K562 (cell line): Measurements from ENCODE around the gene DENND1A. TPM values are rescaled to one million over a fixed set of nuclear protein-coding genes. Genes with fewer than 3 reads are reported as not detected.

Experiments used
- CBX1 ChIP-seq: sonication (generic); IDR thresholded peaks from 2 replicates; pipeline ENCODE4 v1.6.1; 2016; ENCODE audit warnings: antibody characterized with exemption, low read depth, mild to moderate bottlenecking
- EGR1 ChIP-seq: fragments of 450-650 bp; conservative IDR thresholded peaks from 2 replicates; pipeline ENCODE4 v1.6.1; 2017; ENCODE audit warnings: mild to moderate bottlenecking
- FOXP1 ChIP-seq: sonication (generic); formaldehyde crosslinking; IDR thresholded peaks from 2 replicates; pipeline ENCODE4 v1.8.0; 2022; ENCODE audit warnings: mild to moderate bottlenecking, missing genetic modification reagents
- L3MBTL2 ChIP-seq: fragments of 450-650 bp; IDR thresholded peaks from 2 replicates; pipeline ENCODE4 v1.6.1; 2016; ENCODE audit warnings: mild to moderate bottlenecking, moderate library complexity
- MYBL2 ChIP-seq, 2 experiments: fragments of 450-650 bp in 1 of 2; sonication (generic) in 1 of 2; formaldehyde crosslinking in 1 of 2; IDR thresholded peaks; 2 replicates each; pipeline versions ENCODE4 v1.6.1 to v1.8.1; 2017 to 2022; ENCODE audit warnings: borderline replicate concordance in 1 of 2, inconsistent platforms in 1 of 2, low read depth in 1 of 2, mild to moderate bottlenecking in 1 of 2, missing genetic modification reagents in 1 of 2, moderate library complexity in 1 of 2
- NONO ChIP-seq, 2 experiments: fragments of 200-400 bp in 1 of 2; fragments of 450-650 bp in 1 of 2; formaldehyde crosslinking in 1 of 2; IDR thresholded peaks; 2 replicates each; pipeline ENCODE4 v1.6.1; 2017; ENCODE audit warnings: low read depth in 2 of 2, mild to moderate bottlenecking in 2 of 2, moderate library complexity in 2 of 2, low read length in 1 of 2
- PRMT5 ChIP-seq: sonication (generic); formaldehyde crosslinking; IDR thresholded peaks from 2 replicates; pipeline ENCODE4 v1.5.0; 2020; ENCODE audit warnings: missing genetic modification reagents
- ZNF140 ChIP-seq: fragments of 250-450 bp; sonication (Bioruptor Pico); IDR thresholded peaks from 2 replicates; pipeline ENCODE4 v1.8.0; 2021; ENCODE audit warnings: moderate library complexity, mild to moderate bottlenecking, inconsistent platforms
- polyA plus RNA-seq, 8 experiments: library from polyadenylated mRNA; depleted of rRNA in 4 of 8; stranded (reverse) in 5 of 8; unstranded in 3 of 8; fragments of >200 nt; fragmentation: Nextera tagmentation in 2 of 8; fragmentation: Illumina TruSeq in 1 of 8; extraction: Ambion mirVana in 2 of 8; extraction: Trizol in 1 of 8; gene quantifications; 2 replicates each; pipeline versions ENCODE4 v1.2.1 to v1.2.3, GENCODE V29; 2011 to 2014; ENCODE audit warnings: inconsistent platforms in 1 of 8, missing spikeins in 1 of 8
- total RNA-seq, 7 experiments: library from RNA; depleted of rRNA in 6 of 7; stranded (reverse); fragments of >200 nt in 6 of 7; fragmentation: Illumina TruSeq in 2 of 7; extraction: Trizol in 2 of 7; gene quantifications; 2 replicates each; pipeline versions ENCODE4 v1.2.1 to v1.2.3, GENCODE V29; 2011 to 2021; ENCODE audit warnings: low replicate concordance in 1 of 7
- TF ChIP-seq, protein P1 (sequence below): fragments of 150-350 bp; IDR thresholded peaks from 2 replicates; pipeline ENCODE4 v1.6.1; 2014; ENCODE audit warnings: low read depth, mild to moderate bottlenecking, low read length, borderline replicate concordance
- TF ChIP-seq, protein P2 (sequence below): fragments of 200-800 bp; sonication (Bioruptor generic); IDR thresholded peaks from 2 replicates; pipeline ENCODE4 v1.6.1; 2017; ENCODE audit warnings: missing genetic modification characterization, missing compliant biosample characterization
- TF ChIP-seq, protein P3 (sequence below): fragments of 250-450 bp; sonication (Bioruptor Pico); IDR thresholded peaks from 2 replicates; pipeline ENCODE4 v1.9.0; 2021; ENCODE audit warnings: mild to moderate bottlenecking, inconsistent platforms
- TF ChIP-seq, protein P4 (sequence below): fragments of 200-800 bp; sonication (Bioruptor generic); IDR thresholded peaks from 2 replicates; pipeline ENCODE4 v1.6.1; 2017; ENCODE audit warnings: missing genetic modification characterization, missing compliant biosample characterization
- TF ChIP-seq, protein P5 (sequence below): IDR thresholded peaks from 2 replicates; pipeline ENCODE4 v1.6.1; 2011; ENCODE audit not compliant: insufficient read length; ENCODE audit errors: extremely low read depth
- TF ChIP-seq, protein P6 (sequence below): fragments of 450-650 bp; formaldehyde crosslinking; IDR thresholded peaks from 2 replicates; pipeline ENCODE4 v1.4.0; 2020; ENCODE audit warnings: mild to moderate bottlenecking, moderate library complexity

Gene DENND1A
- total and polyA plus RNA-seq, 9 of the 15 experiments (the other 6 are each of a cell fraction or from before 2014, with no cell fraction given): 7.6 to 29.5 (median 15.7) TPM

DNA sequence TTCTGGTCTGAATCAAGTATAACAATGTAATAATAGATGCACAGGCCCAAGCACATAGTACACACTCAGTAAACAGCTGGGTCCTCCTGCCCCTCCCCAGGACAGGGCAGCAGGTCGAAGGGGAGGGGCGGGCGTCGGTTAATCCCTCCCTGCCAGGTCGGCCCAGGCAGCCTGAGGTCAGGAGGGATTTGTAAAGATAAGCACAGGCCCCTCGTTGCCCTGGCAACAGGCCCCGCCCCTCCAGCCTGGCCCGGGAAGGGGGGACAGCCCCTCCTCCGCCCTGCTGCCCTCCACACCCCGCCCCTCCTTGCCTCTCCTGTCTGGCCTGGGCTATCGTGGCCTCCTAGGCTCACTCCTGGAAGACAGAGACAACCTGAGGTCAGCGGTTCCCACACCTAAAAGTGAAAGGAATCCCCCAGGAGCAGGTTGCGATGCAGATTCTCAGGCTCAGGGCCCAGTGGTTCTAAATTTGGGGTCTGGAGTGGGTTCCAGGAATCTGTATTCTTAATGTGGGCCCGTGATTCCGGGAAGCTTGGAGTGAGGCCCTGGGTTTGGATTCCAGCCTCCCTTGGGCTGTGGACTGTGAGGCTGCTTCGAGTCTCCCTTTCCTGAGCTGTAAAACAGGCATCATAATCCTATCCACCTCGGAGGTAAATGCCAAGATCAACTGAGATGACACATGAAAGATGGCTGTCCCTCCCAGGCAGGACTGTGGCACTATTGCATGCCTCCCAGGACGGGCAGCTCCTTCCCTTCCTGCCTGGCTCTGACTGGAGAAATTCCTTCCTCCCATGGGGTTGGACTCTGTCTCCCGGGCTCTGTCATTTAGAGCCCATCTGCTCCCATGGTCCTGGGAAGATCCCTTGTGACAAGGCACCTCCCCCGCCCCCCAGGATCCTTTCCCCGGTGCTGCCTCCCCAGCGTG, 569.5 kb downstream of the DENND1A start (continued):
- TF ChIP-seq, protein P1, sequence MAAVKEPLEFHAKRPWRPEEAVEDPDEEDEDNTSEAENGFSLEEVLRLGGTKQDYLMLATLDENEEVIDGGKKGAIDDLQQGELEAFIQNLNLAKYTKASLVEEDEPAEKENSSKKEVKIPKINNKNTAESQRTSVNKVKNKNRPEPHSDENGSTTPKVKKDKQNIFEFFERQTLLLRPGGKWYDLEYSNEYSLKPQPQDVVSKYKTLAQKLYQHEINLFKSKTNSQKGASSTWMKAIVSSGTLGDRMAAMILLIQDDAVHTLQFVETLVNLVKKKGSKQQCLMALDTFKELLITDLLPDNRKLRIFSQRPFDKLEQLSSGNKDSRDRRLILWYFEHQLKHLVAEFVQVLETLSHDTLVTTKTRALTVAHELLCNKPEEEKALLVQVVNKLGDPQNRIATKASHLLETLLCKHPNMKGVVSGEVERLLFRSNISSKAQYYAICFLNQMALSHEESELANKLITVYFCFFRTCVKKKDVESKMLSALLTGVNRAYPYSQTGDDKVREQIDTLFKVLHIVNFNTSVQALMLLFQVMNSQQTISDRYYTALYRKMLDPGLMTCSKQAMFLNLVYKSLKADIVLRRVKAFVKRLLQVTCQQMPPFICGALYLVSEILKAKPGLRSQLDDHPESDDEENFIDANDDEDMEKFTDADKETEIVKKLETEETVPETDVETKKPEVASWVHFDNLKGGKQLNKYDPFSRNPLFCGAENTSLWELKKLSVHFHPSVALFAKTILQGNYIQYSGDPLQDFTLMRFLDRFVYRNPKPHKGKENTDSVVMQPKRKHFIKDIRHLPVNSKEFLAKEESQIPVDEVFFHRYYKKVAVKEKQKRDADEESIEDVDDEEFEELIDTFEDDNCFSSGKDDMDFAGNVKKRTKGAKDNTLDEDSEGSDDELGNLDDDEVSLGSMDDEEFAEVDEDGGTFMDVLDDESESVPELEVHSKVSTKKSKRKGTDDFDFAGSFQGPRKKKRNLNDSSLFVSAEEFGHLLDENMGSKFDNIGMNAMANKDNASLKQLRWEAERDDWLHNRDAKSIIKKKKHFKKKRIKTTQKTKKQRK: no peak
- TF ChIP-seq NONO (IDR thresholded peaks at IDR 0.05; ENCODE audit: low read depth in 2 of 2, low read length in 1 of 2): no peak
- TF ChIP-seq, protein P2, sequence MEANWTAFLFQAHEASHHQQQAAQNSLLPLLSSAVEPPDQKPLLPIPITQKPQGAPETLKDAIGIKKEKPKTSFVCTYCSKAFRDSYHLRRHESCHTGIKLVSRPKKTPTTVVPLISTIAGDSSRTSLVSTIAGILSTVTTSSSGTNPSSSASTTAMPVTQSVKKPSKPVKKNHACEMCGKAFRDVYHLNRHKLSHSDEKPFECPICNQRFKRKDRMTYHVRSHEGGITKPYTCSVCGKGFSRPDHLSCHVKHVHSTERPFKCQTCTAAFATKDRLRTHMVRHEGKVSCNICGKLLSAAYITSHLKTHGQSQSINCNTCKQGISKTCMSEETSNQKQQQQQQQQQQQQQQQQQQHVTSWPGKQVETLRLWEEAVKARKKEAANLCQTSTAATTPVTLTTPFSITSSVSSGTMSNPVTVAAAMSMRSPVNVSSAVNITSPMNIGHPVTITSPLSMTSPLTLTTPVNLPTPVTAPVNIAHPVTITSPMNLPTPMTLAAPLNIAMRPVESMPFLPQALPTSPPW (CRISPR knock-in tag): peak; percentile 99
- TF ChIP-seq, protein P3, sequence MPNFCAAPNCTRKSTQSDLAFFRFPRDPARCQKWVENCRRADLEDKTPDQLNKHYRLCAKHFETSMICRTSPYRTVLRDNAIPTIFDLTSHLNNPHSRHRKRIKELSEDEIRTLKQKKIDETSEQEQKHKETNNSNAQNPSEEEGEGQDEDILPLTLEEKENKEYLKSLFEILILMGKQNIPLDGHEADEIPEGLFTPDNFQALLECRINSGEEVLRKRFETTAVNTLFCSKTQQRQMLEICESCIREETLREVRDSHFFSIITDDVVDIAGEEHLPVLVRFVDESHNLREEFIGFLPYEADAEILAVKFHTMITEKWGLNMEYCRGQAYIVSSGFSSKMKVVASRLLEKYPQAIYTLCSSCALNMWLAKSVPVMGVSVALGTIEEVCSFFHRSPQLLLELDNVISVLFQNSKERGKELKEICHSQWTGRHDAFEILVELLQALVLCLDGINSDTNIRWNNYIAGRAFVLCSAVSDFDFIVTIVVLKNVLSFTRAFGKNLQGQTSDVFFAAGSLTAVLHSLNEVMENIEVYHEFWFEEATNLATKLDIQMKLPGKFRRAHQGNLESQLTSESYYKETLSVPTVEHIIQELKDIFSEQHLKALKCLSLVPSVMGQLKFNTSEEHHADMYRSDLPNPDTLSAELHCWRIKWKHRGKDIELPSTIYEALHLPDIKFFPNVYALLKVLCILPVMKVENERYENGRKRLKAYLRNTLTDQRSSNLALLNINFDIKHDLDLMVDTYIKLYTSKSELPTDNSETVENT (CRISPR knock-in tag): no peak
- TF ChIP-seq FOXP1: peak; percentile 60; the same call in 1 of the 2 replicates
- peak; percentile 64 for TF ChIP-seq L3MBTL2
- TF ChIP-seq ZNF140 (CRISPR knock-in tag): no peak
- no peak for TF ChIP-seq MYBL2 (IDR thresholded peaks at IDR 0.05; ENCODE audit: low read depth)
- TF ChIP-seq MYBL2 (CRISPR knock-in tag; IDR thresholded peaks at IDR 0.05; ENCODE audit: borderline replicate concordance): no peak
- TF ChIP-seq, protein P4, sequence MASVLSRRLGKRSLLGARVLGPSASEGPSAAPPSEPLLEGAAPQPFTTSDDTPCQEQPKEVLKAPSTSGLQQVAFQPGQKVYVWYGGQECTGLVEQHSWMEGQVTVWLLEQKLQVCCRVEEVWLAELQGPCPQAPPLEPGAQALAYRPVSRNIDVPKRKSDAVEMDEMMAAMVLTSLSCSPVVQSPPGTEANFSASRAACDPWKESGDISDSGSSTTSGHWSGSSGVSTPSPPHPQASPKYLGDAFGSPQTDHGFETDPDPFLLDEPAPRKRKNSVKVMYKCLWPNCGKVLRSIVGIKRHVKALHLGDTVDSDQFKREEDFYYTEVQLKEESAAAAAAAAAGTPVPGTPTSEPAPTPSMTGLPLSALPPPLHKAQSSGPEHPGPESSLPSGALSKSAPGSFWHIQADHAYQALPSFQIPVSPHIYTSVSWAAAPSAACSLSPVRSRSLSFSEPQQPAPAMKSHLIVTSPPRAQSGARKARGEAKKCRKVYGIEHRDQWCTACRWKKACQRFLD (CRISPR knock-in tag): no peak
- no peak for TF ChIP-seq EGR1
- no peak for TF ChIP-seq CBX1
- TF ChIP-seq PRMT5 (CRISPR knock-in tag): no peak
- TF ChIP-seq, protein P5, sequence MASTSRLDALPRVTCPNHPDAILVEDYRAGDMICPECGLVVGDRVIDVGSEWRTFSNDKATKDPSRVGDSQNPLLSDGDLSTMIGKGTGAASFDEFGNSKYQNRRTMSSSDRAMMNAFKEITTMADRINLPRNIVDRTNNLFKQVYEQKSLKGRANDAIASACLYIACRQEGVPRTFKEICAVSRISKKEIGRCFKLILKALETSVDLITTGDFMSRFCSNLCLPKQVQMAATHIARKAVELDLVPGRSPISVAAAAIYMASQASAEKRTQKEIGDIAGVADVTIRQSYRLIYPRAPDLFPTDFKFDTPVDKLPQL: no peak
- TF ChIP-seq, protein P6, sequence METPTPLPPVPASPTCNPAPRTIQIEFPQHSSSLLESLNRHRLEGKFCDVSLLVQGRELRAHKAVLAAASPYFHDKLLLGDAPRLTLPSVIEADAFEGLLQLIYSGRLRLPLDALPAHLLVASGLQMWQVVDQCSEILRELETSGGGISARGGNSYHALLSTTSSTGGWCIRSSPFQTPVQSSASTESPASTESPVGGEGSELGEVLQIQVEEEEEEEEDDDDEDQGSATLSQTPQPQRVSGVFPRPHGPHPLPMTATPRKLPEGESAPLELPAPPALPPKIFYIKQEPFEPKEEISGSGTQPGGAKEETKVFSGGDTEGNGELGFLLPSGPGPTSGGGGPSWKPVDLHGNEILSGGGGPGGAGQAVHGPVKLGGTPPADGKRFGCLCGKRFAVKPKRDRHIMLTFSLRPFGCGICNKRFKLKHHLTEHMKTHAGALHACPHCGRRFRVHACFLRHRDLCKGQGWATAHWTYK (CRISPR knock-in tag): no peak
